Erythroblast (primary cell): ENCODE data around the gene STPG1.

ENCODE experiments used
- GATA1 ChIP-seq: IDR thresholded peaks from 2 replicates; pipeline ENCODE4 v1.6.1; 2011; ENCODE audit warnings: low read depth, mild to moderate bottlenecking, control low read depth, low read length, moderate library complexity
- POLR2A ChIP-seq: IDR thresholded peaks from 2 replicates; pipeline ENCODE4 v1.6.1; 2011; ENCODE audit warnings: mild to moderate bottlenecking, low read length

- TF ChIP-seq POLR2A (no peak), GATA1 (no peak)
These were observed 72.8 kb downstream of the STPG1 start for GRCh38 chr1:24340770-24341169.
